Fibroblast of lung (primary cell): ENCODE data around the gene BET1. TPM values are rescaled to one million over a fixed set of nuclear protein-coding genes. Genes with fewer than 3 reads are reported as not detected.

Experiments
- DNase-seq, 2 donors: peaks; one replicate each; pipeline versions ENCODE4 v3.0.0 to v3.0.0-alpha.2; 2010; ENCODE audit warnings: low read depth in 2 of 2
- H2AFZ ChIP-seq: 2 replicates; pipeline ENCODE4 v1.5.1; 2012; ENCODE audit warnings: low read length, control low read depth, inconsistent platforms
- H3K27ac ChIP-seq: 2 replicates; pipeline ENCODE4 v1.5.1; 2011; ENCODE audit warnings: low read length, control low read depth; ENCODE audit not compliant: insufficient read depth
- H3K27me3 ChIP-seq: 2 replicates; pipeline ENCODE4 v1.5.1; 2011; ENCODE audit warnings: mild to moderate bottlenecking, low read length; ENCODE audit not compliant: control insufficient read depth, insufficient read depth
- H3K36me3 ChIP-seq: 2 replicates; pipeline ENCODE4 v1.5.1; 2011; ENCODE audit warnings: low read length; ENCODE audit not compliant: control insufficient read depth, insufficient read depth
- H3K4me1 ChIP-seq: 2 replicates; pipeline ENCODE4 v1.5.1; 2011; ENCODE audit warnings: low read length; ENCODE audit not compliant: control insufficient read depth, insufficient read depth; ENCODE audit errors: extremely low read depth
- H3K4me2 ChIP-seq: 2 replicates; pipeline ENCODE4 v1.5.1; 2011; ENCODE audit warnings: low read length, control low read depth; ENCODE audit not compliant: insufficient read depth; ENCODE audit errors: extremely low read depth
- H3K4me3 ChIP-seq, 4 experiments: fragments of 200-600 bp in 1 of 4; sonication (generic) in 1 of 4; replicated peaks in 1 of 4; 2 replicates each; pipeline ENCODE4 v1.5.1; 2011 to 2016; ENCODE audit warnings: low read length in 4 of 4, low read depth in 3 of 4, mild to moderate bottlenecking in 3 of 4, control low read depth in 2 of 4, inconsistent platforms in 1 of 4, mixed read lengths in 1 of 4; ENCODE audit not compliant: insufficient read depth in 1 of 4; ENCODE audit errors: control extremely low read depth in 1 of 4
- H3K79me2 ChIP-seq: 2 replicates; pipeline ENCODE4 v1.5.1; 2012; ENCODE audit warnings: mild to moderate bottlenecking, low read length, inconsistent platforms; ENCODE audit not compliant: control insufficient read depth, insufficient read depth
- H3K9ac ChIP-seq: 2 replicates; pipeline ENCODE4 v1.5.1; 2011; ENCODE audit warnings: mild to moderate bottlenecking, low read length, control low read depth; ENCODE audit not compliant: insufficient read depth
- H3K9me3 ChIP-seq: 2 replicates; pipeline ENCODE4 v1.5.1; 2012; ENCODE audit warnings: low read depth, low read length; ENCODE audit not compliant: control insufficient read depth, insufficient read depth
- H4K20me1 ChIP-seq: 2 replicates; pipeline ENCODE4 v1.5.1; 2011; ENCODE audit warnings: low read length; ENCODE audit not compliant: control insufficient read depth, insufficient read depth; ENCODE audit errors: extremely low read depth
- CTCF ChIP-seq, 2 donors: IDR thresholded peaks in 1 of 2; conservative IDR thresholded peaks in 1 of 2; 1 replicate in 1 of 2; 2 replicates in 1 of 2; pipeline ENCODE4 v1.5.1; 2011 to 2012; ENCODE audit warnings: low read length in 2 of 2, control low read depth in 1 of 2, inconsistent platforms in 1 of 2, low read depth in 1 of 2, mild to moderate bottlenecking in 1 of 2
- EZH2 ChIP-seq: IDR thresholded peaks from 2 replicates; pipeline ENCODE4 v1.5.1; 2012; ENCODE audit warnings: low read length, control low read depth, mild to moderate bottlenecking; ENCODE audit errors: missing control alignments
- polyA plus RNA-seq, 2 donors: library from polyadenylated mRNA; depleted of rRNA in 1 of 2; stranded (reverse) in 1 of 2; unstranded in 1 of 2; fragments of >200 nt; gene quantifications; 2 replicates each; pipeline ENCODE4 v1.2.1, GENCODE V29; 2011 to 2012; ENCODE audit warnings: missing spikeins in 1 of 2
- total RNA-seq: library from RNA; depleted of rRNA; stranded (reverse); fragments of >200 nt; gene quantifications from 2 replicates; pipeline ENCODE4 v1.2.1, GENCODE V29; 2014

Gene BET1
- total and polyA plus RNA-seq, 2 donors (not counting 1 experiment from before 2014, with no cell fraction given), result 40.3 to 52.5 TPM

- H4K20me1 ChIP-seq, result no peaks in the 10 kb centered on the region
- no peak for DNase-seq
- no peak overlapping the region for H3K4me2 ChIP-seq
- no peaks in the 10 kb centered on the region for H3K9me3 ChIP-seq
- no peaks in the 10 kb centered on the region for H3K4me1 ChIP-seq
- H3K4me3 ChIP-seq, result no peak overlapping the region
- no peaks in the 10 kb centered on the region for H3K27me3 ChIP-seq
- H3K36me3 ChIP-seq, result no peaks in the 10 kb centered on the region
- H3K9ac ChIP-seq, result no peak overlapping the region
- no peak overlapping the region for H2AFZ ChIP-seq
- H3K79me2 ChIP-seq, result no peaks in the 10 kb centered on the region
- TF ChIP-seq CTCF (conservative IDR thresholded peaks at IDR 0.05 in 1 of 2, IDR thresholded peaks at IDR 0.05 in 1 of 2; ENCODE audit: low read depth in 1 of 2, low read length in 2 of 2) (no peak), EZH2 (no peak)
- H3K27ac ChIP-seq, result no peak overlapping the region
Observed at GRCh38 chr7:94012746-94013145, 8.6 kb upstream of the BET1 start.

GRCh38 chr7:94011714-94012353 lies 7.7 kb upstream of the BET1 start:
- Histone ChIP-seq H3K27ac (no peak overlapping the region), H3K36me3 (no peaks in the 10 kb centered on the region), H3K79me2 (no peaks in the 10 kb centered on the region), H3K9me3 (no peaks in the 10 kb centered on the region), H3K9ac (no peak overlapping the region), H3K4me3 (no peak overlapping the region), H3K4me2 (no peak overlapping the region), H3K4me1 (no peaks in the 10 kb centered on the region), H3K27me3 (no peaks in the 10 kb centered on the region), H2AFZ (no peak overlapping the region), H4K20me1 (no peaks in the 10 kb centered on the region)
- DNase-seq, result no peak
- TF ChIP-seq EZH2 (no peak), CTCF (conservative IDR thresholded peaks at IDR 0.05 in 1 of 2, IDR thresholded peaks at IDR 0.05 in 1 of 2; ENCODE audit: low read depth in 1 of 2, low read length in 2 of 2) (no peak)

- TF ChIP-seq EZH2 (no peak), CTCF (conservative IDR thresholded peaks at IDR 0.05 in 1 of 2, IDR thresholded peaks at IDR 0.05 in 1 of 2; ENCODE audit: low read depth in 1 of 2, low read length in 2 of 2) (no peak)
- H3K4me1 ChIP-seq, result no peaks in the 10 kb centered on the region
- peak; percentile 13 to 86 for DNase-seq
Observed at GRCh38 chr7:94008537-94008936, 4.4 kb upstream of the BET1 start.

More at GRCh38 chr7:94008537-94008936, 4.4 kb upstream of the BET1 start:
- no peak overlapping the region for H2AFZ ChIP-seq
- H3K9me3 ChIP-seq, result no peaks in the 10 kb centered on the region
- H3K27ac ChIP-seq, result no peak overlapping the region
- H3K27me3 ChIP-seq, result no peaks in the 10 kb centered on the region
- no peak overlapping the region for H3K9ac ChIP-seq
- no peak overlapping the region for H3K4me3 ChIP-seq
- H3K4me2 ChIP-seq, result no peak overlapping the region
- peaks cover 6% of the 10 kb centered on the region for H3K79me2 ChIP-seq
- no peaks in the 10 kb centered on the region for H4K20me1 ChIP-seq
- H3K36me3 ChIP-seq, result no peaks in the 10 kb centered on the region
